IPS-15b (cell line): ENCODE results near the gene ASPN.

Experiments
- H3K27me3 ChIP-seq: one replicate; pipeline ENCODE4 v1.6.1; 2013; ENCODE audit warnings: low read length; ENCODE audit not compliant: control insufficient read depth, insufficient read depth
- H3K36me3 ChIP-seq: one replicate; pipeline ENCODE4 v1.6.1; 2013; ENCODE audit warnings: low read length; ENCODE audit not compliant: control insufficient read depth, insufficient read depth
- H3K4me1 ChIP-seq: one replicate; pipeline ENCODE4 v1.6.1; 2013; ENCODE audit warnings: mild to moderate bottlenecking, low read length; ENCODE audit not compliant: control insufficient read depth, insufficient read depth
- H3K4me3 ChIP-seq: one replicate; pipeline ENCODE4 v1.5.1; 2013; ENCODE audit warnings: low read depth, low read length
- H3K9ac ChIP-seq: one replicate; pipeline ENCODE4 v1.6.1; 2013; ENCODE audit warnings: low read depth, mild to moderate bottlenecking, low read length
- H3K9me3 ChIP-seq: one replicate; pipeline ENCODE4 v1.6.1; 2013; ENCODE audit warnings: mild to moderate bottlenecking, low read length; ENCODE audit not compliant: control insufficient read depth, insufficient read depth

ASPN gene

GRCh38 chr9:92483627-92484545, 1.6 kb upstream of the ASPN start:
- Histone ChIP-seq H3K4me3 (no peak overlapping the region), H3K4me1 (peaks cover 12% of the 10 kb centered on the region), H3K36me3 (no peaks in the 10 kb centered on the region), H3K9ac (no peak overlapping the region), H3K27me3 (no peaks in the 10 kb centered on the region), H3K9me3 (no peaks in the 10 kb centered on the region)

- Histone ChIP-seq H3K27me3 (no peaks in the 10 kb centered on the region), H3K9me3 (no peaks in the 10 kb centered on the region), H3K9ac (no peak overlapping the region), H3K4me1 (peaks cover 12% of the 10 kb centered on the region), H3K36me3 (no peaks in the 10 kb centered on the region), H3K4me3 (no peak overlapping the region)
Measured at GRCh38 chr9:92482805-92483204, 499 bp upstream of the ASPN start.

GRCh38 chr9:92480986-92481633, 1.2 kb downstream of the ASPN start:
- H3K4me1 ChIP-seq = peaks cover 12% of the 10 kb centered on the region
- H3K36me3 ChIP-seq = no peaks in the 10 kb centered on the region
- H3K9me3 ChIP-seq = no peaks in the 10 kb centered on the region
- H3K9ac ChIP-seq = no peak overlapping the region
- H3K27me3 ChIP-seq = no peaks in the 10 kb centered on the region
- H3K4me3 ChIP-seq = no peak overlapping the region

- Histone ChIP-seq H3K36me3 (no peaks in the 10 kb centered on the region), H3K4me1 (peaks cover 12% of the 10 kb centered on the region), H3K9me3 (no peaks in the 10 kb centered on the region), H3K9ac (peak overlapping the region; percentile 26), H3K27me3 (no peaks in the 10 kb centered on the region), H3K4me3 (no peak overlapping the region)
Measured at GRCh38 chr9:92480291-92480771, 2.0 kb downstream of the ASPN start.

DNA sequence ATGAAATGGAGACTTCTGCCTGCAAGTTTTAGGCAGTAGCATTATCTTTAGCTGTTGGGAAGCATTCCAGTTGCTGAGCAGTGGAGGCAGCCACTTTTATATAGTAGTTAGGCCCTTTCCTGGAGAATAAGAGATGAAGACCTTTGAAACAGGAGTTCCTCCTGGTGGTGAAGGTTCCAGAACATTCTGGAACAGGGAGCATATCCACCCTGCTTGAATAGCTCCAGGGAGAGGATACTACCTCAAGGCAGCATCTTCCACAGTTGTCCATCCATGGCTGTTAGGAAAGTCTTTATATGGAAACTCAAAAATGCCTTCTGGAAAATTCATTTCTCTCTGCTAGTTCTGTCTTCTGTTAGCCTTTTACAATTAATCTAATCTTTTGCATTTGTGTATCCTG, 3.0 kb downstream of the ASPN start:
- no peak overlapping the region for H3K9ac ChIP-seq
- no peak overlapping the region for H3K4me3 ChIP-seq
- H3K4me1 ChIP-seq = peaks cover 12% of the 10 kb centered on the region
- no peaks in the 10 kb centered on the region for H3K9me3 ChIP-seq
- no peaks in the 10 kb centered on the region for H3K36me3 ChIP-seq
- H3K27me3 ChIP-seq = no peaks in the 10 kb centered on the region

DNA sequence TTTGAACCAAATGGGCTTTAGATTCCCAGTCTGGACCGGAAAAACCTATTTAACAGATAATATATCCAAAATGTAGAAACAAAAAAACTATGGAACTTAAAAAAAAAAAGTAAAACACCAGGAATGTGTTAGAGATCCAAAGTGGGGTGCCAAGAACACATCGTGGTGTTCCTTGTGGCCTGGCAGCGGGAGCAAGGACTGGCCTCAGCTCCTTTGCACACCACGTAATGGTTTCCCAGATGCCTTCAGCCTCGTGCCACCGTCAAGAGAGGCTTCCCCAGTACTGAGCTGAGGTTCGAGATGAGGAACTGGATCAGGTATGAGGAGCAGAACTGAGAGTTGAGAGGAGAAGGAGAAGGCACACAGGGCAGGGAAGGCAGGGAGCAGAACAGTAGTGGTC, 3.5 kb downstream of the ASPN start:
- Histone ChIP-seq H3K9ac (no peak overlapping the region), H3K4me1 (peaks cover 12% of the 10 kb centered on the region), H3K36me3 (no peaks in the 10 kb centered on the region), H3K27me3 (no peaks in the 10 kb centered on the region), H3K9me3 (no peaks in the 10 kb centered on the region), H3K4me3 (no peak overlapping the region)

- H3K9ac ChIP-seq = no peak overlapping the region
- no peaks in the 10 kb centered on the region for H3K36me3 ChIP-seq
- no peaks in the 10 kb centered on the region for H3K9me3 ChIP-seq
- H3K27me3 ChIP-seq = no peaks in the 10 kb centered on the region
- H3K4me1 ChIP-seq = peaks cover 12% of the 10 kb centered on the region
- no peak overlapping the region for H3K4me3 ChIP-seq
Measured at GRCh38 chr9:92476962-92477361, 5.3 kb downstream of the ASPN start.

- H3K36me3 ChIP-seq = no peaks in the 10 kb centered on the region
- no peaks in the 10 kb centered on the region for H3K27me3 ChIP-seq
- H3K9ac ChIP-seq = no peak overlapping the region
- H3K4me1 ChIP-seq = no peaks in the 10 kb centered on the region
- H3K4me3 ChIP-seq = no peak overlapping the region
- no peaks in the 10 kb centered on the region for H3K9me3 ChIP-seq
Measured at GRCh38 chr9:92474587-92474986, 7.7 kb downstream of the ASPN start.

DNA sequence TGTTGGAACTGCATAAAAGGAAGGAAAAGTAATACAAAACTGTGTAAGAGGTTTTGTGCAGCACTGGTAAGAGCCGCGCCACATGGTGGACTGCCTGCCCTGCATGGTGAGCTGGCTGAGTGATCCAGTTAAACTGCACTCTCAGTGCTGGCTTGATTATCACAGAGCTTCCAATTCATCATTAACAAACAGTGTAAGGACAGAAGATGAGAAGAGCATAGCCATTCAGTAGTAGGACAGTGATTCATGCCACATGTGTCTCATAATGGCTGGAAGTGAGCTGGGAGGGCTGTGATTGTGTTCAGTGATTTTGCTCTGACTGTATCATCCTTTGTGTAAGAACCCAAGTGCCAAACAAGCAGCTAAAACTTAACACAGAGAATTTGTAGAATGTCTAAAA, 14.1 kb downstream of the ASPN start:
- Histone ChIP-seq H3K9ac (no peak overlapping the region), H3K9me3 (no peaks in the 10 kb centered on the region), H3K4me1 (no peaks in the 10 kb centered on the region), H3K27me3 (no peaks in the 10 kb centered on the region), H3K4me3 (no peak overlapping the region), H3K36me3 (no peaks in the 10 kb centered on the region)

DNA sequence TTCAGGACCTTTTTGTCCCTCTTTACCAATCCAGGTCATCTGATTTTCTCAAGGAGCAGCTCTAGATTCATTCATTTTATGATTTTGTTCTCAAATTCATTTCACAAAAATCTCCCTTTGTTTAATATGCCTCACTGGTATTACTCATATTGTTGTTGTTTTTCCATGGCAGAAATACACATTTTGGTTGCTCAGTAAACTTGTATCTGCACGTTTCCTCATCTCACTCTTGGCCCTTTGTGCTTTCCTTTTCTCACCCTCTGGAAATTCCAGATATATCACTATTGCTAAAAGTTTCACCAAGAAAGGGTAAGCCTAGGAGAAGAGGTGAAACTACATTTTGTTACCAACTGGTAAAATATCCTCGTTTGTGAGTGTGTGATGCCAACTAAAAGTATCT, 14.8 kb downstream of the ASPN start:
- Histone ChIP-seq H3K36me3 (no peaks in the 10 kb centered on the region), H3K9me3 (no peaks in the 10 kb centered on the region), H3K4me3 (no peak overlapping the region), H3K9ac (no peak overlapping the region), H3K4me1 (no peaks in the 10 kb centered on the region), H3K27me3 (no peaks in the 10 kb centered on the region)

GRCh38 chr9:92467041-92467440, 15.3 kb downstream of the ASPN start:
- Histone ChIP-seq H3K4me1 (no peaks in the 10 kb centered on the region), H3K4me3 (no peak overlapping the region), H3K27me3 (no peaks in the 10 kb centered on the region), H3K36me3 (no peaks in the 10 kb centered on the region), H3K9me3 (no peaks in the 10 kb centered on the region), H3K9ac (no peak overlapping the region)

DNA sequence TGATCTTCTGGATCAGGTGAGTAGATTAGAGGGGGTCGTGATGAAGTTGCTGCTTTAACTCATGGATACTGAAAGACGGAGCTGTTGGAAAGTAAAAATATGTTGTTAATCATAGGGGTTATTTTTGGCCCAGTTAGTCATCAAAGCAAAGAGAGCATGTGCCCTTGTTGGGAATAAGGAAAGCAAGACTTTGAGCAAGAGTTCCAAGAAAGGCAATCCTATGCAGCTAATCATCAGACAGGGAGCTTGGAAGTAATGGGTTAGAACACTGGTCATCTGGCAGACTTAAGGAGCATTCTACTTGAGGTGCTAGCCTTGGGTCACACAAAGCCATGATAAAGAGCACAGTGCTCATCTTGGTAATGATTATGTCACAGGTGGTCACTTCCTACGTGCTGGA, 18.3 kb downstream of the ASPN start:
- Histone ChIP-seq H3K27me3 (no peaks in the 10 kb centered on the region), H3K36me3 (no peaks in the 10 kb centered on the region), H3K4me1 (no peaks in the 10 kb centered on the region), H3K9ac (no peak overlapping the region), H3K4me3 (no peak overlapping the region), H3K9me3 (no peaks in the 10 kb centered on the region)
